HCT116 (cell line): ENCODE results near the gene PRDX4.

Experiments used
- ZNF274 ChIP-seq: fragments of 200-500 bp; sonication (Bioruptor generic); IDR thresholded peaks from 2 replicates; pipeline ENCODE4 v1.6.1; 2014; ENCODE audit warnings: mild to moderate bottlenecking, low read depth, low read length, inconsistent platforms
- TF ChIP-seq, protein P1 (sequence below), 3 experiments: fragments of 200-600 bp in 1 of 3; sonication (generic) in 1 of 3; IDR thresholded peaks in 2 of 3; conservative IDR thresholded peaks in 1 of 3; 2 replicates each; pipeline ENCODE4 v1.5.1; 2012 to 2017; ENCODE audit warnings: low read depth in 2 of 3, low read length in 2 of 3, antibody characterized with exemption in 1 of 3, borderline replicate concordance in 1 of 3, control low read depth in 1 of 3, mild to moderate bottlenecking in 1 of 3, mixed read lengths in 1 of 3, mixed run types in 1 of 3, moderate library complexity in 1 of 3; ENCODE audit not compliant: insufficient read depth in 1 of 3

- TF ChIP-seq, protein P1, sequence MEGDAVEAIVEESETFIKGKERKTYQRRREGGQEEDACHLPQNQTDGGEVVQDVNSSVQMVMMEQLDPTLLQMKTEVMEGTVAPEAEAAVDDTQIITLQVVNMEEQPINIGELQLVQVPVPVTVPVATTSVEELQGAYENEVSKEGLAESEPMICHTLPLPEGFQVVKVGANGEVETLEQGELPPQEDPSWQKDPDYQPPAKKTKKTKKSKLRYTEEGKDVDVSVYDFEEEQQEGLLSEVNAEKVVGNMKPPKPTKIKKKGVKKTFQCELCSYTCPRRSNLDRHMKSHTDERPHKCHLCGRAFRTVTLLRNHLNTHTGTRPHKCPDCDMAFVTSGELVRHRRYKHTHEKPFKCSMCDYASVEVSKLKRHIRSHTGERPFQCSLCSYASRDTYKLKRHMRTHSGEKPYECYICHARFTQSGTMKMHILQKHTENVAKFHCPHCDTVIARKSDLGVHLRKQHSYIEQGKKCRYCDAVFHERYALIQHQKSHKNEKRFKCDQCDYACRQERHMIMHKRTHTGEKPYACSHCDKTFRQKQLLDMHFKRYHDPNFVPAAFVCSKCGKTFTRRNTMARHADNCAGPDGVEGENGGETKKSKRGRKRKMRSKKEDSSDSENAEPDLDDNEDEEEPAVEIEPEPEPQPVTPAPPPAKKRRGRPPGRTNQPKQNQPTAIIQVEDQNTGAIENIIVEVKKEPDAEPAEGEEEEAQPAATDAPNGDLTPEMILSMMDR (IDR thresholded peaks at IDR 0.05 in 2 of 3, conservative IDR thresholded peaks at IDR 0.05 in 1 of 3; ENCODE audit: borderline replicate concordance in 1 of 3, insufficient read depth in 1 of 3, low read depth in 2 of 3, low read length in 2 of 3) = no peak
- TF ChIP-seq ZNF274 = no peak
Measured at GRCh38 chrX:23673108-23673507, 5.8 kb downstream of the PRDX4 start.
